ENCODE results near the gene RPTOR.

Gene RPTOR

GRCh38 chr17:80817321-80817845, 272.7 kb downstream of the RPTOR start:
- TF ChIP-seq, protein P1, sequence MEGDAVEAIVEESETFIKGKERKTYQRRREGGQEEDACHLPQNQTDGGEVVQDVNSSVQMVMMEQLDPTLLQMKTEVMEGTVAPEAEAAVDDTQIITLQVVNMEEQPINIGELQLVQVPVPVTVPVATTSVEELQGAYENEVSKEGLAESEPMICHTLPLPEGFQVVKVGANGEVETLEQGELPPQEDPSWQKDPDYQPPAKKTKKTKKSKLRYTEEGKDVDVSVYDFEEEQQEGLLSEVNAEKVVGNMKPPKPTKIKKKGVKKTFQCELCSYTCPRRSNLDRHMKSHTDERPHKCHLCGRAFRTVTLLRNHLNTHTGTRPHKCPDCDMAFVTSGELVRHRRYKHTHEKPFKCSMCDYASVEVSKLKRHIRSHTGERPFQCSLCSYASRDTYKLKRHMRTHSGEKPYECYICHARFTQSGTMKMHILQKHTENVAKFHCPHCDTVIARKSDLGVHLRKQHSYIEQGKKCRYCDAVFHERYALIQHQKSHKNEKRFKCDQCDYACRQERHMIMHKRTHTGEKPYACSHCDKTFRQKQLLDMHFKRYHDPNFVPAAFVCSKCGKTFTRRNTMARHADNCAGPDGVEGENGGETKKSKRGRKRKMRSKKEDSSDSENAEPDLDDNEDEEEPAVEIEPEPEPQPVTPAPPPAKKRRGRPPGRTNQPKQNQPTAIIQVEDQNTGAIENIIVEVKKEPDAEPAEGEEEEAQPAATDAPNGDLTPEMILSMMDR (IDR thresholded peaks at IDR 0.05; ENCODE audit: control extremely low read depth, extremely low read depth, low read depth, missing control alignments): no peak

DNA sequence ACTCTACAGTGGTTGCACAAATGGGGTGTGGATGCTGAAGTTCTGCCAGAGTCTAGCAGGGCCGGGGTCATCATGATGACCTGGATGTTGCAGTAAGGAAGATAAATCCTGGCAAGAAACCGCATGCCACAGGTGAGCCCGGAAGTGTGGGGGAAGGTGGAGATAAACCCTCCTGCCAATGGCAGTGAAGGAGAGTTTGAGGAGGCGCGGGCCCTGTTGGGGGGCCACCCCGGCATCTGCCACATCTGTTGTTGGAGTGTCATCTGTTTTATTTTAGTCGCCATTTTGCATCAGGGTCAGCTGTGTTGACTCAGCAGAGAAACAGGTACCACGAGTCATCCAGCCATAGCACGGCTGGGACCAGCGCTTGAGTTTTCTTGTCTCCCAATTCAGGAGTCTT, 273.2 kb downstream of the RPTOR start:
- ChIA-PET CTCF (interaction anchor here (1.1 kb wide), 1 partner anchor 24 kb away, joined by 3 read pairs; no protein-coding TSS in a partner anchor), POLR2A (no interaction called here)
- TF ChIP-seq, protein P1 (IDR thresholded peaks at IDR 0.05; ENCODE audit: control extremely low read depth, extremely low read depth, low read depth, missing control alignments): no peak
- DNase-seq (ENCODE audit: extremely low spot score): no peak

More at GRCh38 chr17:80817321-80817845, 272.7 kb downstream of the RPTOR start:
- DNase-seq (ENCODE audit: extremely low spot score): no peak
- ChIA-PET POLR2A (no interaction called here), CTCF (interaction anchor here (1.1 to 2.4 kb wide), 2 partner anchors 10 to 26 kb away, joined by 3 to 9 read pairs; no protein-coding TSS in a partner anchor)

- ChIA-PET POLR2A (no interaction called here), CTCF (interaction anchor here (1.1 kb wide), 1 partner anchor 25 kb away, joined by 3 read pairs; no protein-coding TSS in a partner anchor)
- no peak for DNase-seq (ENCODE audit: extremely low spot score)
- TF ChIP-seq, protein P1 (IDR thresholded peaks at IDR 0.05; ENCODE audit: control extremely low read depth, extremely low read depth, low read depth, missing control alignments): no peak
Measured at GRCh38 chr17:80818871-80819270, 274.2 kb downstream of the RPTOR start.

- ChIA-PET POLR2A (no interaction called here), CTCF (no interaction called here)
- no peak for DNase-seq (ENCODE audit: extremely low spot score)
- TF ChIP-seq, protein P1 (IDR thresholded peaks at IDR 0.05; ENCODE audit: control extremely low read depth, extremely low read depth, low read depth, missing control alignments): no peak
Measured at GRCh38 chr17:80819422-80820164, 275.0 kb downstream of the RPTOR start.

DNA sequence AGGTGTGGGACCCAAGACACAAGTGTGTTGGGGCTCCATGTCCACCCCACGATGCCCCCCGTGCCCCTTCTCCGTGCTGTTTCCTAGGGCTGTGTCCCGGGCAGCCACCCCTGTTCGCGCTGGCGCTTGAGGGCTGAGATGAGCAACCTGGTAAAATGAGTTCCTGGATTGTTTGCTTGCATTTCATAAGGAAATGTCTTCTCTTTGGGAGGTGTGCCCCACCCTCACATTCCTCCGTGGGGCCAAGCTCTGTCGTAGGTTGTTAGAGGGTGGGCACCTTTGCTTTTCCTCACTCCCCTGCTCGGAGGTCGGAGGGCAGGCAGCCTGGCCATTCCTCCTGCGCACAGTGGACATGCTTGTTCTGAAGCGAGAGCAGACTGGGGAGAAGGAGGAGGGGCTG, 275.7 kb downstream of the RPTOR start:
- TF ChIP-seq, protein P1 (IDR thresholded peaks at IDR 0.05; ENCODE audit: control extremely low read depth, extremely low read depth, low read depth, missing control alignments): no peak
- POLR2A ChIA-PET: no interaction called here
- DNase-seq (ENCODE audit: extremely low spot score): no peak
- CTCF ChIA-PET: no interaction called here

- CTCF ChIA-PET: no interaction called here
- POLR2A ChIA-PET: no interaction called here
- TF ChIP-seq, protein P1 (IDR thresholded peaks at IDR 0.05; ENCODE audit: control extremely low read depth, extremely low read depth, low read depth, missing control alignments): no peak
- no peak for DNase-seq (ENCODE audit: extremely low spot score)
Measured at GRCh38 chr17:80821546-80821945, 276.9 kb downstream of the RPTOR start.

Measured in GM10248 (cell line).